ENCODE data around the gene WNT2B.

WNT2B gene

DNA sequence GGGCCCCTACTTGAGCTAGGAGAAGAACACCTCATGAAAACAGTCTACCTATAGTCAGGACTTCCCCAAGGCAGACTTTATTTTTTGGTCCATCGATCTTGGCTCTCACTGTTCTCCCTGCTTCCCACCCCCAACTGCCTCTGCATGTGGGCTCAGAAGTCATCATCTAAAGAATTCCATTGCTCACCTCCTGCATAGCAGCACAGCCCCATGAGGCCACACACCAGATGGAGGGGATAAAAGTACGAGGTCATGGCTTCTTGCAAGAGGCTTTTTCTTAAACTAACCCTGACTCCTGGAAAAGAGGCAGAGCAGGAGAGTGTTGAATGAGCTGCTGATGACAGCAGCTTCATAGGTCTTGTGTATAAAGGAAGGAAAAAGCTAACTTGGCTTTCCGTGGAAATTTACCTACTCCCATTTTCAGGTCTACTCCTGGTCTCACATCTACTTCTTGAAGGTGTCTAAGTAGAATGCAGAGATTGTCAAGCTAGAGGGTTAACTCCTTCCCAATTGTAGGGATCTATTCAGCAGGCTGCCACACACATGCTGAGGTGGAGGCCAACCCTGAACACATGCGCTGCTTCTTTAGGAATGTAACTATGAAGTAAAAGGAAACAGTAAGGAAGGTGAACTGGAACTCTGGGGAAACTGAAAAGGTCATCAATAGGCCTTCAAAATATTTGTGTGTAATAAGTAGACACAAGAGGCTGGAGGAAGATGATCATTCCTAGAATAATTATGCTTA is 18.7 kb downstream of the WNT2B start:
- DNase-seq (ENCODE audit: low read depth in 2 of 2), result no peak

- no peak for DNase-seq (ENCODE audit: low read depth in 2 of 2)
Measured at GRCh38 chr1:112528076-112528475, 19.3 kb downstream of the WNT2B start.

DNA sequence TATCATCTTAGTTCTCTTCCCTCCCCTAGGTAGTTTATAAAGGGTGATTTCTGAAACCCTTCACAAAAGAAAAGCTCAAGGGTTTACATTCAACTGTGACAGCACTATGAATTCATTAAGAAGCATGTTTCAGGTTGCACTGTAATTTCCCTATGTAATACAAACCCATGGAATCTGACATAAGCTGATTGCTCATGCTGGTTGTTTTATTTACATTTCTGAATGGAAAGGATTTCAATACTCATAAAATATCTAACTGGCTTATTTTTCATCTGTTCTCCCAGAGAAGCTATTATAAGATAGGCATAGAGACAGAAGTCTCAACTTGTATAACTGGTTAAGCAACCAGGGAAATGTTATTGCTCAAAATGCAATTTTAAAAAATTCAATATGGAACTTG is 20.5 kb downstream of the WNT2B start:
- DNase-seq (ENCODE audit: low read depth in 2 of 2), result no peak

GRCh38 chr1:112530832-112531231 is 22.1 kb downstream of the WNT2B start:
- DNase-seq (ENCODE audit: low read depth in 2 of 2), result no peak

GRCh38 chr1:112532064-112532463 is 23.3 kb downstream of the WNT2B start:
- no peak for DNase-seq (ENCODE audit: low read depth in 2 of 2)

GRCh38 chr1:112533029-112533428 is 24.3 kb downstream of the WNT2B start:
- DNase-seq (ENCODE audit: low read depth in 2 of 2), result no peak

DNA sequence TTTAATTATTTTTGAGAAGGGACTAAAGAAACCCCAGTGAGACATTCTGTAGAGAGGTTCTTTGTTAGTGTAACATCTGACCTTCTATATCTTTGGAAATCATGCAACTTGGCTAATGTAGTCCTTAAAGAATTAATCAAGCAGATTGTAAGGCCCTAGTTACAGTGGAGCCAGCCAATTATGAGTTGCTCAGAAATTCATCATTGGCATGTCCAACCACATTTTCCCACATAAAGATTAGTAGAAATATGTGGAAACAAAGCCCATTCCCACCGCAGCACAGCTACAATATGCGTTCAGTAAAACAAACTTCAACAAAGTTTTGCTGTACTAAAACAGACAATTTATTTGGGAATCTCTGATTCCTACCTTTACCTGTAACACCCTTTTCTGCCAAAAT is 27.8 kb downstream of the WNT2B start:
- no peak for DNase-seq (ENCODE audit: low read depth in 2 of 2)

DNA sequence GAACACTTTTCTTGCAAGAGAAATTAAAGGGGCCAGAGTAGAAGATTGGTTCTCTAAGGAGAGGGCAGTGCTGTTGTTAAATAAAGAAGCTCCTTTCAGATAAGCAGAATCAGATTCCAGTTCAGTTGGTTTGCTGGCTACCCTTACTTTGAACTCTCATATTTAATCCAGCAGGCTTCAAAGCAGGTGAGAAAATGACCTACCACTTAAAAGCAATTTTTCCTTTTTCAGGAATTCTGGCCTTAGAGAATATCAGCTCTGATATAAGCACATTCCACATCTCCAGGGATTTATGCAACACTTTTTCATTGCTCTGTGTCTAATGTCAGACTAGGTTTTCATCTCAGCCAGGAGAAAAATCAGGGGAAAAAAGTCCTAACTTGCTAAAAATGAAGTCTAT is 28.7 kb downstream of the WNT2B start:
- DNase-seq (ENCODE audit: low read depth in 2 of 2), result no peak

GRCh38 chr1:112538883-112539282 is 30.1 kb downstream of the WNT2B start:
- no peak for DNase-seq (ENCODE audit: low read depth in 2 of 2)

DNA sequence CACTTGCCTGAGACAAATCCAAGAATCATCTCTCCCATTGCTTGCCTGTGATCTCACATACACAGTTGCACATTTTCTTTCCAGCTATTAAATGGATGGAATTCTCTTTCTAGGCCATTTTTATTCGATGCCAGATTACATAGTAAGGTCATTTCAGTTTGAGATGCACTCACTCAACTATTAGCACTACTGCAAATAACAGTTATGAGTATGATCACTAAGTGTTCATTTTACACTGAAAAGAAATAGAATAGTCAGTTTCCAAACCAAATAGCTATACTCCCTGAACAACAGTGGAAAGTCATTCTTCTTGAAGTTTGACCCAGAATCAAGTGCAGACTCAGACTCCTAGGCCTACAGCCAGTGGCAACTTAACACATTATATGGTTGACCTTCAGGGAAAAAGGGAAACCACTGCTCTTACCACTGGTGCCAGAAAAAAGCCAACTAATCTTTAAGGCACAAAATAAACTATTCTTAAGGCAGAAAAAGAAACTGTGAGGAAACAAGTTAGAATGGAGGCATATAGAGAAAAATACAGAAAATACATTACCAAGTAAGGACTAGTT is 31.5 kb downstream of the WNT2B start:
- DNase-seq (ENCODE audit: low read depth in 2 of 2), result no peak

- DNase-seq (ENCODE audit: low read depth in 2 of 2), result no peak
Measured at GRCh38 chr1:112541299-112541698, 32.5 kb downstream of the WNT2B start.

DNA sequence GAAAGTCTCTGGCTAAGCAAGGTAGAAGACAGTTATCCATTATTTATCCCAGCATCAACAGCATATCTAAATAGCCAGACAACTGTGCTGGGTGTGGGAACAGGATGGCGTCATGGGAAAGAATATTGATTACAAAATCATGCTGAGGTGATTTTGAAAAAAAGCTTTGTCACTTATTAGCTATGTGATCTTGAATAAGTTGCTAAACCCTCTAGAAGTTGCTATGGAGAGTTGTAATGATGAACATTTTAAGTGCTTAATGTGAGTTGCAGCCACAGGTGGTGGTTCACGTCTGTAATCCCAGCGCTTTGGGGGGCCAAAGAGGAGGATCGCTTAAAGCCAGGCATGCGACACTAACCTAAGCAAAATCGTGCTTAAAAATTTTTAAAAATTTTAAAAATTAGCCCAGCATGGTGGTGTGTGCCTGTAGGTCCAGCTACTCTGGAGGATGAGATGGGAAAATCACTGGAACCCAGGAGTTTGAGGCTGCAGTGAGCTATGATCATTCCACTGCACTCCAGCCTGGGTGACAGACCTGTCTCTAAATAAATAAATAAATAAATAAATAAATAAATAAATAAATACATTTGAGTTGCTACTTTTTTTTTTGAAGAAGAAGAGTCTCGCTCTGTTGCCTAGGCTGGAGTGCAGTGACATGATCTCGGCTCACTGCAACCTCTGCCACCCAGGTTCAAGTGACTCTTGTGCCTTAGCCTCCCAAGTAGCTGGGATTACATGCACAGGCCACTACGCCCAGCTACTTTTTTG is 33.6 kb downstream of the WNT2B start:
- no peak for DNase-seq (ENCODE audit: low read depth in 2 of 2)

GRCh38 chr1:112544011-112544688 is 35.4 kb downstream of the WNT2B start:
- no peak for DNase-seq (ENCODE audit: low read depth in 2 of 2)

- no peak for DNase-seq (ENCODE audit: low read depth in 2 of 2)
Measured at GRCh38 chr1:112544751-112545150, 36.0 kb downstream of the WNT2B start.

DNA sequence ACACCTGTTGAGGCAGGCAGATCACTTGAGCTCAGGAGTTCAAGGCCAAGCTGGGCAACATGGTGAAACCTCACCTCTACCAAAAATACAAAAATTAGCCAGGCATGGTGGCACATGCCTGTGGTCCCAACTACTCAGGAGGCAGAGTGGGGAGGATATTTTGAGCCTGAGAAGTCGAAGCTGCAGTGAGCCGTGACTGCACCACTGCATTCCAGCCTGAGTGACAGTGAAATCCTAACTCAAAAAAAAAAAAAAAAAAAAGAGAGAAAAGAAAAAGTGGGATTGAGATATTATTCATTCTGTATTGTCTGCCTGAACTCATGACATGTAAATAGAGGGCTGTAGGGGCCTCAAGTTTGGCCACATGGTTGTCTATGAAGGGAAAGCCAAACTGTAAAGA is 37.3 kb downstream of the WNT2B start:
- DNase-seq (ENCODE audit: low read depth in 2 of 2), result no peak

DNA sequence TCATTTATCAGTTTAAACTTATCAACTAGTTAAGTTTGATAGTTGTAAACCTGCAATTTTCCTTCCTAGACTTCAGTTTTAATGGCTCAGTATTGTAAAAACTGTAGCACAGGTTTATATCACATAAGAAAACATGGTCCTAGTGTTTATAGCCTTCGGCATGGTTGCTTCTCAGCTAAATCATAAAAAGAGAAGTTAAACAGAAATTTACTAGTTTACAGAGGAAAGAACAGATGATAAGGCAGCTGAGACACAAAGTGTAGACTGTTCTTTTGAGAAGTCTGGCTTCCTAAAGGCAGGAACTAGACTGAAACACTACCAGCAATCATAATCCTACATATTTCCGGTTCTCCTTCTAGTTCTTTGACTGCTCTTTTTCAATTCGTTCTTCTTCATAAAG is 39.8 kb downstream of the WNT2B start:
- DNase-seq (ENCODE audit: low read depth in 2 of 2), result no peak

- no peak for DNase-seq (ENCODE audit: low read depth in 2 of 2)
Measured at GRCh38 chr1:112549590-112549989, 40.8 kb downstream of the WNT2B start.

DNA sequence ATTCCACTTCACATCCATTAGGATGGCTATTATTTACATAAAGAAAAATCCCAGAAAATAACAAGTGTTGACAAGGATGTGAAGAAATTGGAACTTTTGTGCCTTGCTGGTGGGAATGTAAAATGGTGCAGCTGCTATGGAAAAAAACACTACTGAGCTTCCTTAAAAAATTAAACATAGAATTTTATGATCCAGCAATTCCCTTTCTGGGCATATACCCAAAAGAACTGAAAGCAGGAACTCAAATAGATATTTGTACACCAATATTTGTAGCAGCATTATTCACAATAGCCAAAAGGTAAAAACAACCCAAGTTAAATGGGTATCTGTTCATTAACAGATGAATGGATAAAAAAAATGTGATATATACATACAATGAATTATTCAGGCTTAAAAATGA is 45.6 kb downstream of the WNT2B start:
- DNase-seq (ENCODE audit: low read depth in 2 of 2), result no peak

DNA sequence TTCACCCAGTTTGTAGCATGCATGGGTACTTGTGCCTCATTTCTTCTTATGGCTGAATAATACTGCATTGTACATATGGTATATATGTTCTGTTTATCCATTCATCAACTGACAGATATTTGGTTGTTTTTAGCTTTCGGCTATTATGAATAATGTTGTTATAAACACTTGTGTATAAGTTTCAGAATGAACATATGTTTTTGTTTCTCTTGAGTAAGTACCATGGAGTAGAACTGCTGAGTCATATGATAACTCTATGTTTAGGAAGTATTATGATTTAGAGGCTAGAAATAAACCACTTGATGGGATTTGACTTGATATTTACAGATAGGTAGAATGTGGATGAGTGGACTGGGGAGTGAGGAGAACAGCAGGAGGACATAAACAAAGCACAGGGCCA is 48.6 kb downstream of the WNT2B start:
- DNase-seq (ENCODE audit: low read depth in 2 of 2), result no peak

DNA sequence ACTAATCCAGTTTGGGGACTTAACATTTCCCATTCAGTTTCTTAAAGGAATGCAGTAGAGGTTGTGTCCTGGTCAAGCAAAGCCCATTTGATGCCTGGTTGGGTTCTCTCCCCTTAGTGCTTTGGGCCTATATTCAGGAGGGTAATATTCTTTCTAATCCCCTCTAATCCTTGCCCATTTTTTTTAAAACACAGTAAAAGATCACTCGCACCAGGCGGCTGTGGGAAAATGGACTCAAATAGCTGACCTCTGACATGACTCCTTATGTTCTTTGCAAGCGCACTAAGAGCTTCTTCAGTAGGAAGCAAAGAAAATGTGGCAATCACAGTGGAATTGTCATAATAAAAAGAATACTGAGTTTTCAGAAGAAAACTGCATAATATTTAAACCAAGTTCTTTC is 49.9 kb downstream of the WNT2B start:
- DNase-seq (ENCODE audit: low read depth in 2 of 2), result no peak

DNA sequence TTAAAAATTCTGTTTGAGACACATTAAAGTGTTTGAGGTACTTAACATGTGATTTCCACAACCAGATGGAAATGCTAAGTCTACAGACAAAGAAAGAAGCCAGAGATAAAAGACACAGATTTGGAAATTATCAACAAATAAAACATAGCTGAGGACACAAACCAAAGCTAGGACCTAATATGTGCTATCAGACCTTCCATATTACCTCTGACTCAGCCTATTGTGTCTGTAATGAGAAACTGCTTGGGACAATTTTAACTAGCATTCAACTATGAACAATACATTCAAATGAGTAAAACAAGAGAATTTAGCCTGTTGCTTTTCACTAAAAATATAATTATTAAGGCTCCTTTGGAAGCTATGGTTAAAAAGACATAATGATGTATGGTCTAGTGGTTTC is 54.6 kb downstream of the WNT2B start:
- DNase-seq (ENCODE audit: low read depth in 2 of 2), result no peak

- DNase-seq (ENCODE audit: low read depth in 2 of 2), result no peak
Measured at GRCh38 chr1:112564081-112564480, 55.3 kb downstream of the WNT2B start.

DNA sequence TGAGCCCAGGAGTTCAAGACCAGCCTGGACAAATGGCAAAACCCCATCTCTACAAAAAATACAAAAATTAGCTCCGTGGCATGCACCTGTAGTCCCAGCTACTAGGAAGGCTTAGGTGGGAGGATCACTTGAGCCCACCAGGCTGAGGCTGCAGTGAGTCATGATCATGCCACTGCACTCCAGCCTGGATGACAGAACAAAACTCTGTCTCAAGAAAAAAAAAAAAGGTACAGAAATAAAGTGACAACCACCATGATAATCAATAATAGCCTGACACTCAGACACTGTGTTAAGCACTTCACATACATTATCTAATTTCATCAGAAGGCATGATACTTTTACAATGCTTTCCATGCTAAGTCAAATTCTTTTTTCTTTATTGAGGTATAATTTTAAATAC is 57.0 kb downstream of the WNT2B start:
- DNase-seq (ENCODE audit: low read depth in 2 of 2), result no peak
